DMS153 treated with DMSO at 0.1 percent for 48 hours (cell line): ENCODE data around the gene ADAM22.

Experiments used
- DNase-seq: peaks from one replicate; lab custom pipeline; 2025; ENCODE audit not compliant: unreplicated experiment; lab: John Stamatoyannopoulos, UW

ADAM22 gene

DNA sequence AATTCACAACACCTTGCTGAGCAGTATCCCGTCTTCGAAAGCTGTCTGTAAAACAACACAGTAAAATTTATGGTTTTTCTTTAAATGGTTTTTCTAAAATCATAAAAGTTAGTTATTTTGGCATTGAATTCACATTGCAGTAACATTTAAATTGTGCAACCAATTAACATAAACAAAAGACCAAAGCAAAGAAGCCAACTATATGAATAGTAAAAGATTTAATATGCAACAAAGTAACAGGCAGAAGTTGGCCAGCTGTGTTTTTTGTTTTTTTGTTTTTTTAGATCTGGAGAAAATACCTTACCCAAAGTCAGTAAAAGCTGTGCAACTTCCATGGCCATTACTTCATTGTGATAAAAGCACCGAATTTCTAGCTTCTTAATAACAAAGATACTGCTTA, 274.5 kb downstream of the ADAM22 start:
- DNase-seq: no peak

DNA sequence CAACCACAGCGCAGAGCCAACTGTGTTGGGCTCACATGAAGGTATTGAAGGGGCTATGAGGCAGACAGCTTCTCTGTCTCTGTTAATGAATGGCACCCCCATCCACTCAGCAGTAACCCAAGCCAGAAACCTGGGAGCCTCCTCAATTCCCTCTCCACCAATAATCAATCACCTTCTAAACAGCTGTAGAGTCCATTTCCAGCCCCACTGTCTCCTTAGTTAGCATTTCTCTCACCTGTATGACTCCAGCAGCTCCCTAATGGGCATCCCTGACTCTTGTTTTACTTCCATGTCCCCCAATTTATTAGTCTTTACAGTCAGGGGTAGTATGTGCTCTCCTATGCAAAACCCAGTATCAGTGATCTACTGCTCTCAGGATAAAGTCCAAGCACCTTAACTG, 278.9 kb downstream of the ADAM22 start:
- no peak for DNase-seq

DNA sequence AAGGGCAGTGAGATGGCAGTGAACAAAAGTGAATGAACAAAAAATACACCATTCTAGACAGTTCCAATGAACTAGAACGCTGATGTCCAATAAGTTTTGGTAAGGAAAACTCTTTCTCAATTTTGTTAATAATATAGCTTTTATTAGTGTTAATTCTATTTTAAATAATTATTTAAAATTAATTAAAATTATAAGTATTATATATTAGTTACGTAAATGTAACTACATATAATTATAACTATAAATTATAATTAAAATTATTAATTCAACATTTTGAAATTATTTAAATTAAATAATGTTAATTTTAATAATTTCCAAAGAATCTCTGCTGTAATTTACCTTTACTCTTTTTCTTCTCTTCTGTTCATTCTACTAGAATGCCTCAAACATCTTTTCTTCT, 280.4 kb downstream of the ADAM22 start:
- DNase-seq: no peak

GRCh38 chr7:88215295-88215694, 281.2 kb downstream of the ADAM22 start:
- DNase-seq: no peak

GRCh38 chr7:88216276-88216675, 282.2 kb downstream of the ADAM22 start:
- DNase-seq: no peak

- DNase-seq: no peak
Observed at GRCh38 chr7:88217675-88218428, 283.8 kb downstream of the ADAM22 start.

GRCh38 chr7:88218429-88218745, 284.3 kb downstream of the ADAM22 start:
- DNase-seq: no peak

GRCh38 chr7:88218836-88219605, 285.0 kb downstream of the ADAM22 start:
- no peak for DNase-seq

- DNase-seq: peak; percentile 69
Observed at GRCh38 chr7:88219781-88220747, 286.0 kb downstream of the ADAM22 start, which contains the start of gene SRI. Gene SRI, minus strand, starts transcription at chr7:88220038. Its CDS starts 12 bp downstream, at chr7:88220026.

GRCh38 chr7:88223265-88223664, 289.2 kb downstream of the ADAM22 start:
- DNase-seq: no peak

DNA sequence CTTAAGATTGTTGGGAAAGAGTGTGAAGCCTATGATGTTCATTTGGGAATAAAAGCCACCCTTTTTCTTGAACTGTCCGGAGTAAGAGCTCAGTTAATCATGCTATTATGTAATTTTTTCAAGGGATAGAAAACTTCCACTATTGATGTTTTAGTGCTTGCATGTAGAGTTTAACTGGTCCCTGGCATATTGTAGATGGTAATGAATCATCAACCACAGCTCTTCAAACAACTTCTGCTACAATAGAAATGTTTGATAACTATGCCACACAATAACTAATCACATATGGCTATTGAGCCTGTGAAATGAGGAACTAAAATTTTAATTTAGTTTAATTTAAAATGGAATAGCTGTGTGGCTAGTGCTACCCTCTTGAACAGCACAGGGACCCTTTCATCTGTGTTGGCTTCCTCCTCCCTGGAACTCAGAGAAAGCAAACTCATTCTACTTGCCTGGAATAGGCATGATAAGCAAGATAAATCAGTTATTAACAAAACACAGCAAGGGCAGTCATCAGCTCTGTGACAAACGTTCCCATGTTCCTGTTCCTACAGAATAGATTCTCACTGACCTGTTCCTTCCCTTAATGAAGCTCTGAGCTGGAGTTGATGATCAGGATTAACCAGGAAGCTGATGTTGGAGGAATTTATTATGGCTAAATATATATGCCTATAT, 290.7 kb downstream of the ADAM22 start:
- DNase-seq: no peak

DNA sequence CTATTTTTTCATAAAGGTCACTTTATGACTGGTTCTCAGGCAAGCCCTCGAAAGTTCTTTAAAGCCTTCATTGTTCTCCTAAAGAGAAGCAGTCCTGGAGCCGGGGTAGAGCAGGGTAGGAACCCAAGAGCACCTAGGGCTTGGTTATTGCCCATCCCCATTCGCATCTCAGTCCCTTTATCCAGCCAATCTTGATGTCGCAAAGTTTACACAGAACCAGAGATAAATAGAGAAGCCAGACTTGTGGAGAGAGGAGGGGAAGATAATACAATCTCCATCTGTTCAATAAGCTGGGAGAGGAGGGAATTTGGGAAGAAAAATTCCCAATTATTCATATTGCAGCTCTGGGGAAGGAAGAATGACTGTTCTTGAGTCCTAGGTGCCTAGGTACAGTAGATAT, 292.1 kb downstream of the ADAM22 start:
- no peak for DNase-seq

- DNase-seq: no peak
Observed at GRCh38 chr7:88226886-88227516, 292.9 kb downstream of the ADAM22 start.

DNA sequence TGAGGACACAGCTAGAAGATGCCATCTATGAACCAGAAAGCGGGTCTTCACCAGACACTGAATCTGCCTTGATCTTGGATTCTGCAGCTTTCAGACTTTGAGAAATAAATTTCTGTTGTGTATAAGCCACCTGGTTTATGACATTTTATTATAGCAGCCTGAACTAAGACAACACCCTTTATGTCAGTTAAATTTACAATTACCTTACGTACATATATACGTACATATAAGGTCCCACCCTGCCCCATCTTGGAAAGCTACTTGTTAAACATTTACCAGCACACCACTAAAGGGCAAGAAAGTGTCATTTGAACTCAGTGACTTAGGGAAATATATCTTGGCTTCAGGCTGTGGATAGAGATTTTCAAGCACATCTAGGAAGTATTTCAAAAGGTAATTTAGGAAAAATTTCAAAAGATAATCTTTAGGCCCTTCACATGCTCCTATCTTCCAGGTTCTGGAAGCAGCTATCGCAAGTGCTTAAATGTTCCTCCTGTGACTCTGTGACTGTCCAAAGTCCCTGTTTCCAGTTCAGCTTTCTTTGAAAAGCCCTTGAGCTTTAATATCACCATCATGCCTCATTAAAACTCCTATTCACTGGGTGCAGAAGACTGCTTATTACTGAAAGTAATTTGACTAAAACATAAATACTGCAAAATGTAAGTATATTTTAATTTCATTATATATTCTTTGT, 295.4 kb downstream of the ADAM22 start:
- DNase-seq: no peak

- no peak for DNase-seq
Observed at GRCh38 chr7:88230646-88231045, 296.6 kb downstream of the ADAM22 start.

GRCh38 chr7:88233828-88234227, 299.8 kb downstream of the ADAM22 start:
- no peak for DNase-seq

GRCh38 chr7:88239852-88240251, 305.8 kb downstream of the ADAM22 start:
- no peak for DNase-seq

DNA sequence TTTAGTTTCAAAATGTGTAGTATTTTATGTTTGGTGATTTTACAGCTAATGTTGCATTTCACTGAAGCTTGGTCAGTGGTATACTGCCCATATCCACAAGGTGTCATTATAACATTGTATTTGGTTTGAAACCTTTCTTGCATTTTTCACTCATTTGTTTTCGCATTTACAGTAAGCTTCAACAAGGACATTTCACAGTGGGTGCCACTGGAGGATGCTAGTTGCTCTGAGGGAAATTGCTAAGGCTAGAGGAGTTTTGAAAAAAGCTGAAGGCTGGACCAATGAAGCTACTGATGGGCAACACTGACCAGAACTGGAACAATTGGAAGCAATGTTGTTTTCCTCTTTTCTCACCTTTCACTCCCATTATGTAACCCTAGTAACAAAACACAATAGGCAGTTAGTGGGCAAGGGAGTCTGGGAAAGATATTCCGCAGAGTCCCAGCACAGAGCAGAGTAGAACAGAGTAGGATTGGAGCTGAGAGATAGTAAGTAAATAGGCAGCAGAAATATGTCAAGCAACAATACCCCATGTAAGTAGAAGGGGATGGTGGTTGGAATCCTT, 309.4 kb downstream of the ADAM22 start:
- DNase-seq: peak; percentile 9

DNA sequence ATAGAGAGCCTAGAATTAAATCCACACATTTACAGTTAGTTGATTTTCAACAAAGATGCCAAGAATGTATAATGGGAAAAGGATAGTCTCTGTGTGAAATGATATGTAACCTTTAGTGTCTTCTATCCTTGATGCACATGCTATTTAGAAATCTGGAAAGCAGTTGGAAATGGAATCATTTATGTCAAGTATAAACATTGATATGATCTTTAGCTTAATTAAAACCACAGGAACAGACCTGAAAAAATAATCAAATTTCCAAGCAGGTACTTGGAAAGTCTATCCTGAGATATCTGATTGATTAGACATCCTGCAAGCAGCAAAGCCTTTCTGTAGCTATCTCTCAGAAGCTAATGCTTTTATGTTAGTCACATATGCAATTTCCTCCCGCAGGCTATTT, 310.2 kb downstream of the ADAM22 start:
- DNase-seq: no peak
